Measurements from ENCODE around the gene IGF2R. TPM values are rescaled to one million over a fixed set of nuclear protein-coding genes. Genes with fewer than 3 reads are reported as not detected.

Gene IGF2R
- total RNA-seq, 4 donors from 2014 or later: 56.6 to 134 (median 108) TPM

DNA sequence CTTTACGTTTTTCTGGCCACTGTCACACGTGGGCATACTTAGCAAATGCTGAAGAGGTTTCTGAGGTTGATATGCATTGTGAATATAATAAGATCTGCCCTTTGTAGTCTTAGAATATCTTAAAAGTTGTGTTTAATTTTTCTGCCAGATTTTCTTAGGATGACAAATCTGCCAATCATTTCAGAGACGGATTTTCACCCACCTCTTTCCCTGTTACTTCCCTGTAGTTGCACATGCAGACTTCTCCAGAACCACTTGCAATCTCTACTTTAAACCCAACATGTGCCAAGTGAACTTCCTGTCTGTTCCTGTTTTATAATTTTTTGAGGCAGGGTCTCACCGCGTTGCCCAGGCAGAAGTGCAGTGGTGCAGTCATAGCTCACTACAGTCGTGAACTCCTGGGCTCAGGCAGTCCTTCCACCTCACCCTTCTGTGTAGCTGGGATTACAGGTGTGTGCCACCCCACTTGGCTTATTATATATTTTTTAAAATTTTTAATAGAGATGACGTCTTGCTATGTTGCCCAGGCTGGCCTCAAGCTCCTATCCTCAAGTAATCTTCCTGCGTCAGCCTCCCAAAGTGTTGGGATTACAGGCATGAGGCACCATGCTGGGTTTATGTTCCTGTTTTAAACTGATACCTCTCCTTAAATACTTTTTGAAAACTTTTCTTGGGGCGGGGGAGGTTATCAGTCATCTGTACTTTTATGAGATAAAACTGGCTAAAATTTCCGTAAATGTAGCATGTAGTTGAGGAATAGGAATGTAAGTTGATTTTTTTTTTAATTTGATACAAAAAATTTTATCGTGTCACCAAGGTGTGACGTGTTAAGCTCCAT lies 2.7 kb downstream of the IGF2R start:
- peaks cover 71% of the 10 kb centered on the region in 2 donors for H3K4me1 ChIP-seq

DNA sequence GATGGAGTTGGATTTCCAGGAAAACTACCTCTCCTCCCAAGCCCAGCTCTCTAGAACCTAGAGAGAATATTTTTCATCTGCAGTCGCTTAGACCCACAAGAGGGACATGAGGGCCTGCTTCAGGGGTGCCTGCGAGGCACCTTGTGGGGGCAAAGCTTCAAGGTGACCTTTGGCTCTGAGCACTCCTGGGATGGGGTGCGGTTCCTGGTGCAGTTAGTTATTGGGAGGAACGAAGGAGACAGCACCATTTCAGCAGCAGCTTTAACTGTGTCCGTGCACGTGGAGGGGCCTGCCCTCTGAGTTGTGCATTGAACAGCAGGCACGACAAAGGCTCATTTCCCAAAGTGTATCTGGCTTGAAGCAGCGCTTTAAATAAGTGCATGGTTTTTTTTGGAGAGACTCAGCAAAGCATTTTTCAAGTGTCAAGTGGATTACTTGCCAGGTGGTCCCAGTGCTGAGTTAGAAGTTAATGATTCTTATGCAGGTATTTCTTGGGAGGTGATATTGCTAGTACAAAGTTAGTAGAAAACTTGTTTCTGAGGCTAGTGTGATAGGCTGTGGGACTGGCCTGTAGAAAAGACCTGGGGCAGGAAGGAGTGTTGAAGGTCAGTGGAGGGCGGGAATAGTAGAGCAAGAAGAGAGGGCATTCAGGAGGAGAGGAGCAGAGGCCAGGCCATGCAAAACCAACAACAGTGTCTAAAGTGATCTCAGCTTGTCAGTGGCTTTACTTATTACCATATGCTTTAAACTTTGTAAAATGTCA lies 3.8 kb downstream of the IGF2R start:
- H3K27ac ChIP-seq: peak overlapping the region; percentile 95 to 98 (median 96)
- TF ChIP-seq, protein P1, sequence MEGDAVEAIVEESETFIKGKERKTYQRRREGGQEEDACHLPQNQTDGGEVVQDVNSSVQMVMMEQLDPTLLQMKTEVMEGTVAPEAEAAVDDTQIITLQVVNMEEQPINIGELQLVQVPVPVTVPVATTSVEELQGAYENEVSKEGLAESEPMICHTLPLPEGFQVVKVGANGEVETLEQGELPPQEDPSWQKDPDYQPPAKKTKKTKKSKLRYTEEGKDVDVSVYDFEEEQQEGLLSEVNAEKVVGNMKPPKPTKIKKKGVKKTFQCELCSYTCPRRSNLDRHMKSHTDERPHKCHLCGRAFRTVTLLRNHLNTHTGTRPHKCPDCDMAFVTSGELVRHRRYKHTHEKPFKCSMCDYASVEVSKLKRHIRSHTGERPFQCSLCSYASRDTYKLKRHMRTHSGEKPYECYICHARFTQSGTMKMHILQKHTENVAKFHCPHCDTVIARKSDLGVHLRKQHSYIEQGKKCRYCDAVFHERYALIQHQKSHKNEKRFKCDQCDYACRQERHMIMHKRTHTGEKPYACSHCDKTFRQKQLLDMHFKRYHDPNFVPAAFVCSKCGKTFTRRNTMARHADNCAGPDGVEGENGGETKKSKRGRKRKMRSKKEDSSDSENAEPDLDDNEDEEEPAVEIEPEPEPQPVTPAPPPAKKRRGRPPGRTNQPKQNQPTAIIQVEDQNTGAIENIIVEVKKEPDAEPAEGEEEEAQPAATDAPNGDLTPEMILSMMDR (IDR thresholded peaks at IDR 0.05 in 4 of 5, conservative IDR thresholded peaks at IDR 0.05 in 1 of 5): no peak
- no peak for TF ChIP-seq POLR2A (IDR thresholded peaks at IDR 0.05)
- no peak for DNase-seq
- intact Hi-C loops (cut with DNase I; ENCODE audit: low total_unique reads): loop anchor here (5.0 kb wide), 2 partner anchors 185 to 280 kb away; partner anchors contain the start of genes SOD2 and TCP1
- peaks cover 82 to 83% of the 10 kb centered on the region in 2 donors for H3K4me1 ChIP-seq
- ATAC-seq: no peak
- H3K36me3 ChIP-seq: no peaks in the 10 kb centered on the region
- H3K9me3 ChIP-seq: no peaks in the 10 kb centered on the region
- H3K27me3 ChIP-seq: no peaks in the 10 kb centered on the region
- in situ Hi-C loops (cut with MboI; ENCODE audit: low sequenced_read_pairs in 4 of 4): loop anchor here in 2 of 4 donors (10.0 to 25.0 kb wide), 2 partner anchors 278 to 285 kb away; partner anchors contain the start of gene SOD2 (in 2 of the 2)
- no peak overlapping the region for H3K4me3 ChIP-seq

More for the DNA sequence above, 2.7 kb downstream of the IGF2R start:
- no peak for ATAC-seq
- no peaks in the 10 kb centered on the region for H3K36me3 ChIP-seq
- no peaks in the 10 kb centered on the region for H3K9me3 ChIP-seq
- intact Hi-C loops (cut with DNase I; ENCODE audit: low total_unique reads): loop anchor here (5.0 kb wide), 2 partner anchors 184 to 279 kb away; partner anchors contain the start of genes SOD2 and TCP1
- H3K27ac ChIP-seq: peak overlapping the region; percentile 95 to 98 (median 96)
- in situ Hi-C loops (cut with MboI; ENCODE audit: low sequenced_read_pairs in 4 of 4): loop anchor here in 2 of 4 donors (10.0 to 25.0 kb wide), 2 partner anchors 277 to 284 kb away; partner anchors contain the start of gene SOD2 (in 2 of the 2)
- H3K4me3 ChIP-seq: peak overlapping the region in 3 of 4 donors; percentile 79 to 90 (median 90)
- DNase-seq: no peak
- TF ChIP-seq POLR2A (IDR thresholded peaks at IDR 0.05): no peak
- TF ChIP-seq, protein P1 (IDR thresholded peaks at IDR 0.05 in 4 of 5, conservative IDR thresholded peaks at IDR 0.05 in 1 of 5): no peak
- H3K27me3 ChIP-seq: no peaks in the 10 kb centered on the region

DNA sequence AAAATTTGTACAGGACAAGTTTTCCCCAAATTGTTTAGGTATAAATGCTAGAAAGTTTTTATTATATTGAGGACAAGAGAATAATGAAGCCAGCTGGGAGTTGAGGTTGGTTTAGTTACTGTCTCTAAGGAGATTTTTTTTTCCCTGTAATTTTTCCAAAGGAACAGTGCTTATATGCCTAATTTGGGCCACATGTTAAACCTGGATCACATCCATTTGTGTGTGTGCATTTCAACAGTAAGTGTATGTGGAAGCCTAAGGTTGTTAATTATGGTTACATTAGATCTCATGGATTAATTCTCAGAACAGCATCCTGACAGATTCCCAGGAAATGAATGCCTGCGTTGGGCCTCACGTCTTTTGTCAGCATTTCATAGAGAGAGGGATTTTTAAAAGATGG lies 4.5 kb downstream of the IGF2R start:
- DNase-seq (no peak), ATAC-seq (no peak)
- Histone ChIP-seq H3K36me3 (no peaks in the 10 kb centered on the region), H3K4me3 (no peak overlapping the region), H3K27ac (peak overlapping the region; percentile 95 to 98 (median 96)), H3K27me3 (no peaks in the 10 kb centered on the region), H3K4me1 (peaks cover 84 to 86% of the 10 kb centered on the region in 2 donors), H3K9me3 (no peaks in the 10 kb centered on the region)
- no peak for TF ChIP-seq POLR2A (IDR thresholded peaks at IDR 0.05)
- TF ChIP-seq, protein P1 (IDR thresholded peaks at IDR 0.05 in 4 of 5, conservative IDR thresholded peaks at IDR 0.05 in 1 of 5): no peak
- in situ Hi-C loops (cut with MboI; ENCODE audit: low sequenced_read_pairs in 4 of 4) (loop anchor here in 2 of 4 donors (10.0 to 25.0 kb wide), 2 partner anchors 279 to 286 kb away; partner anchors contain the start of gene SOD2 (in 2 of the 2)), intact Hi-C loops (cut with DNase I; ENCODE audit: low total_unique reads) (loop anchor here (5.0 kb wide), 2 partner anchors 186 to 281 kb away; partner anchors contain the start of genes SOD2 and TCP1)

DNA sequence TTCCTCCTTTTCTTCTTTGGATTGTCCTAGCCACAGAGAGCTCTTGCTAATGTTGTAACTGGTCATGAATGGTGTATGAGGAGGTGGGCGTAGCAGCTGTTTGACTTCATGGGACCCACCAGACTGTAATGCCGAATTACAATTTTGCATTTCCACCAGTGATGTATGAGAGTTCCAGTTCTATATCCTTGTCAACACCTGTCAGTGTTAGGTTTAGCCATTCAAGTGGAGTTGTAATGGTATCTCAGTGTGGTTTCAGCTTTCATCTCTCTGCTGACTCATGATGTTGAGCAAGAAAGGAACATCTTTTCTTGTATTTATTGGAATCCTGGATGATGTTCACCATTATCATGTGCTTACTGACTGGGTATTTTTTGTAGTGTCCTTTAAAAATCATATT lies 5.1 kb downstream of the IGF2R start:
- H3K27ac ChIP-seq: peak overlapping the region; percentile 95 to 98 (median 96)
- H3K9me3 ChIP-seq: no peaks in the 10 kb centered on the region
- DNase-seq (no peak), ATAC-seq (peak; percentile 65 to 76)
- TF ChIP-seq, protein P1 (IDR thresholded peaks at IDR 0.05 in 4 of 5, conservative IDR thresholded peaks at IDR 0.05 in 1 of 5): no peak
- TF ChIP-seq POLR2A (IDR thresholded peaks at IDR 0.05): peak in 1 of 2 donors; percentile 20
- H3K4me3 ChIP-seq: no peak overlapping the region
- H3K4me1 ChIP-seq: peaks cover 89% of the 10 kb centered on the region in 2 donors
- in situ Hi-C loops (cut with MboI; ENCODE audit: low sequenced_read_pairs in 4 of 4) (loop anchor here in 2 of 4 donors (10.0 to 25.0 kb wide), 2 partner anchors 279 to 287 kb away; partner anchors contain the start of gene SOD2 (in 2 of the 2)), intact Hi-C loops (cut with DNase I; ENCODE audit: low total_unique reads) (loop anchor here (5.0 kb wide), 2 partner anchors 187 to 282 kb away; partner anchors contain the start of genes SOD2 and TCP1)
- H3K36me3 ChIP-seq: no peaks in the 10 kb centered on the region
- H3K27me3 ChIP-seq: no peaks in the 10 kb centered on the region

Measured in gastrocnemius medialis (tissue), 4 donors.